Type B pancreatic cell (in vitro differentiated cells): ENCODE results near the gene ATG2A. TPM values are rescaled to one million over a fixed set of nuclear protein-coding genes. Genes with fewer than 3 reads are reported as not detected.

ENCODE experiments used
- DNase-seq: peaks from one replicate; pipeline ENCODE4 v3.0.0; 2021; ENCODE audit warnings: mixed read lengths; ENCODE audit not compliant: unreplicated experiment; ENCODE audit errors: extremely low spot score
- H3K27ac Mint-ChIP-seq: 2 replicates; pipeline ENCODE4 v1.8.0; 2021; ENCODE audit warnings: mild to moderate bottlenecking, mixed read lengths
- H3K27me3 Mint-ChIP-seq: 2 replicates; pipeline ENCODE4 v1.8.0; 2021; ENCODE audit warnings: mixed read lengths
- H3K36me3 Mint-ChIP-seq: 2 replicates; pipeline ENCODE4 v1.8.0; 2021; ENCODE audit warnings: mixed read lengths
- H3K4me1 Mint-ChIP-seq: one replicate; pipeline ENCODE4 v1.8.0; 2021; ENCODE audit warnings: mixed read lengths; ENCODE audit not compliant: unreplicated experiment
- H3K4me3 Mint-ChIP-seq: 2 replicates; pipeline ENCODE4 v1.8.0; 2021; ENCODE audit warnings: mild to moderate bottlenecking, mixed read lengths
- H3K9me3 Mint-ChIP-seq: 2 replicates; pipeline ENCODE4 v1.8.0; 2021; ENCODE audit warnings: mixed read lengths
- CTCF ChIP-seq: fragments of 200-600 bp; sonication (generic); conservative IDR thresholded peaks from 2 replicates; pipeline ENCODE4 v1.5.0; 2021; ENCODE audit warnings: antibody characterized with exemption, mild to moderate bottlenecking
- total RNA-seq: library from RNA; stranded (reverse); gene quantifications from 2 replicates; pipeline ENCODE4 v1.2.1, GENCODE V29; 2021; ENCODE audit warnings: low replicate concordance

The ATG2A gene
- total RNA-seq, 1 donor from 2014 or later: 30.8 TPM

DNA sequence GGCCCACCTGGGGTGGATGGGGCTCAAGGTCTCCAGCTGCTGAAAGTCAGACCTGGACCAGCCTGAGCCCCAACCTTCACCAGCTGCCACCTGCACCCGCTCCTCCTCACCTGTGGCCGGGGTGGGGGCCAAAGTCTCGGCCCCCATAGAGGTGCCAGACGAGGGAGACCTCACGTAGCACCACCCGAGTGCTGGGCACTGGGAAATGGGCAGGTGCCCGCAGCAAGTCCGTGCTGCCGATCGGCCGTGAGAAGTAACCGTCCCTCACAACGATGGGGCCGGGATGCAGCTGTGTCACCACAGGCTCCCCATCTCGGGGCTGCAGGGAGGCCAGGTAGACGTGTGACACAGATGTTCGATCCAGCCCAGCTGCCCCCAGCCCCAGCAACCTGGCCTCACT is 16.2 kb downstream of the ATG2A start:
- no peaks in the 10 kb centered on the region for H3K27me3 Mint-ChIP-seq
- peaks cover 3% of the 10 kb centered on the region for H3K36me3 Mint-ChIP-seq
- no peak for DNase-seq
- no peak overlapping the region for H3K4me3 Mint-ChIP-seq
- TF ChIP-seq CTCF: no peak
- H3K4me1 Mint-ChIP-seq: peaks cover 3% of the 10 kb centered on the region
- no peak overlapping the region for H3K27ac Mint-ChIP-seq
- no peaks in the 10 kb centered on the region for H3K9me3 Mint-ChIP-seq

DNA sequence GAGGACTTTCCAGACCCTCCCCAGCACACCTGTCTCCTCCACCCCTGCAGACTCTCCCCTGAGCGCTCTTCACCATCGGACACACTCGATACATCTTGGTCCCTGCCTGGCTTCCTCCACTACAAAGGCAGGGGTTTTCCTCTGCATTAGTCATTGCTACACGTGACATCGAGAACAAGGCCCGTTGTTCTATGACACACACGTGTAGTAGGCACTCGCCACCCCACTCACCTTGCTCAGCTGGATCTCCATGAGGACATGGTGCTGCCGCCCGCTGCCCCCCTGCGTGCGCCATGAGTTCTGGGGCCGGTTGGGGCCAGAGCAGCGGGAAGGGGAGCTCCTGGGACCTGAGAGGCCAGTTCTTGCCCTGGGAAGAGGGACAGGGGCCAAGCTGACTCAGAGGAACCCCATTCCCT is 16.7 kb downstream of the ATG2A start:
- no peak for DNase-seq
- Mint-ChIP-seq H3K27me3 (no peaks in the 10 kb centered on the region), H3K4me3 (no peak overlapping the region), H3K36me3 (peaks cover 3% of the 10 kb centered on the region), H3K4me1 (peaks cover 3% of the 10 kb centered on the region), H3K27ac (no peak overlapping the region), H3K9me3 (no peaks in the 10 kb centered on the region)
- no peak for TF ChIP-seq CTCF

- no peak for TF ChIP-seq CTCF
- H3K27ac Mint-ChIP-seq: no peak overlapping the region
- peaks cover 7% of the 10 kb centered on the region for H3K4me1 Mint-ChIP-seq
Measured at GRCh38 chr11:64898541-64898940, 18.5 kb downstream of the ATG2A start.

DNA sequence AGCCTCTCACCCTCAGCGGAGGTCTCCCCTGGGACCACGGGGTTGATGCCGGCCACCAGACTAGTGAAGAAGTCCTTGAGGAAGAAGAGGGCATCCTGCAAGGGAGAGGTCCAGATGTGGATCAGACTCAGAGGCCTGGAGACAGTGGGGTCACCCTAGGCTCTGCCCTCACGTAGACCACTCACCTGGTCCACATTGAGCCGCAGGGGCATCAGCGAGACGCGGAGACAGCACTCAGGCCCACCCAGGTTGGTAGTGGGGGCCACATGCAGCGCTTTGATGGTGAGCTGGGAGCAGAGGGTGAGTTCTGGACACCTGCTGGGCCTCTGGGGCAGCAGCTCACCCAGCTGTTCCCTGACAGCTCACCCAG is 18.9 kb downstream of the ATG2A start:
- no peak overlapping the region for H3K27ac Mint-ChIP-seq
- H3K27me3 Mint-ChIP-seq: no peaks in the 10 kb centered on the region
- TF ChIP-seq CTCF: no peak
- DNase-seq: no peak
- no peaks in the 10 kb centered on the region for H3K9me3 Mint-ChIP-seq
- H3K36me3 Mint-ChIP-seq: peaks cover 3% of the 10 kb centered on the region
- peaks cover 7% of the 10 kb centered on the region for H3K4me1 Mint-ChIP-seq
- H3K4me3 Mint-ChIP-seq: no peak overlapping the region

More at GRCh38 chr11:64898541-64898940, 18.5 kb downstream of the ATG2A start:
- Mint-ChIP-seq H3K36me3 (peaks cover 3% of the 10 kb centered on the region), H3K4me3 (no peak overlapping the region), H3K27me3 (no peaks in the 10 kb centered on the region), H3K9me3 (no peaks in the 10 kb centered on the region)
- no peak for DNase-seq

DNA sequence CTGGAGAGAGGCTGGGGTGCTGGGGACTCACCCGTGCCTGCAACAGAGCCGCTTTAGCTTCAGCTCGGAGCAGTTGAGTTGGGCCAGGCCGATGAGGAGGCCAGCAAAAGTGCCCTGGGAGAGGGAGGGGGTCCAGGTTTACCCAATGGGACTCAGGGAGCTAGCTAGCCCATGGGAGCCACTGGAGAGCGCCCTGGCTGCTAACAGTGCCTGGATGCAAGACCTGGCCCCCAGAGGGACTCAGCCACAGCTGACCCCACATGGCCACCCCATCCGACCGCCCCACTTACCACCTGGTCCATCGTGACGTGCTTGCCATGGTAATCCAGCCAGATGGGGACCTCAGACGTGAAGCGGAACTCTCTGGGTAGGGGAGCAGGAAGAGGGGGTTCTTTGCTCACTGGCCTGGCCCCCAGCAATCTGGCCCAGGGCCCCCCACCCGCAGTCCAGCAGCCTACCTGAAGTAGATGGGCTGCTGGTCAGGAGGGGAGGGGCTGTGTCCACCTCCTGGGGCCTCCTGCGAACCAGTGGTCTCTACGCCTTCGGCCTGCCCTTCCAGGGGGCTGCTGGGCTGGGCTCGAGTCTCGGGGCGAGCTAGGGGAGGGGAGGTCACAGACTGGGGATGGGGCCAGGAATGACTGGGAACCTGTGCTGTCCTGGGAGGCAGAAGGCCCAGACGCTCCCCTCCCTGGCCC is 19.5 kb downstream of the ATG2A start:
- no peak for TF ChIP-seq CTCF
- no peak overlapping the region for H3K4me3 Mint-ChIP-seq
- no peak for DNase-seq
- H3K36me3 Mint-ChIP-seq: peaks cover 3% of the 10 kb centered on the region
- no peaks in the 10 kb centered on the region for H3K9me3 Mint-ChIP-seq
- H3K27me3 Mint-ChIP-seq: no peaks in the 10 kb centered on the region
- peaks cover 7% of the 10 kb centered on the region for H3K4me1 Mint-ChIP-seq
- H3K27ac Mint-ChIP-seq: no peak overlapping the region
